HG02840 (cell line): ENCODE data around the gene FAM180A.

Source experiments
- ATAC-seq: cut with Tn5 transposase; IDR thresholded peaks from one replicate; pipeline ENCODE4 v1.9.1; 2021; ENCODE audit warnings: mild to moderate bottlenecking, moderate library complexity, moderate number of reproducible peaks; ENCODE audit not compliant: unreplicated experiment, low FRiP score

Gene FAM180A

GRCh38 chr7:135692055-135692454, 56.6 kb downstream of the FAM180A start:
- ATAC-seq: no peak

- no peak for ATAC-seq
Observed at GRCh38 chr7:135690566-135690965, 58.0 kb downstream of the FAM180A start.

- no peak for ATAC-seq
Observed at GRCh38 chr7:135687466-135687865, 61.1 kb downstream of the FAM180A start.

- no peak for ATAC-seq
Observed at GRCh38 chr7:135685306-135686084, 63.1 kb downstream of the FAM180A start.

- ATAC-seq: no peak
Observed at GRCh38 chr7:135684699-135685098, 63.9 kb downstream of the FAM180A start.

- no peak for ATAC-seq
Observed at GRCh38 chr7:135684136-135684535, 64.5 kb downstream of the FAM180A start.

GRCh38 chr7:135683609-135684008, 65.0 kb downstream of the FAM180A start:
- ATAC-seq: no peak

GRCh38 chr7:135682191-135682590, 66.4 kb downstream of the FAM180A start:
- ATAC-seq: no peak

- ATAC-seq: no peak
Observed at GRCh38 chr7:135681762-135682161, 66.9 kb downstream of the FAM180A start.
